Lower leg skin (tissue), 4 donors: ENCODE data around the gene LEMD1. TPM values are rescaled to one million over a fixed set of nuclear protein-coding genes. Genes with fewer than 3 reads are reported as not detected.

Source experiments
- DNase-seq, 2 donors: peaks; one replicate each; pipeline ENCODE4 v3.0.0-alpha.2; 2019; ENCODE audit warnings: low spot score in 2 of 2
- H3K4me3 ChIP-seq: fragments of 200-600 bp; sonication (generic); 2 replicates; pipeline ENCODE4 v1.5.1; 2017; ENCODE audit warnings: mild to moderate bottlenecking, low read depth; ENCODE audit not compliant: poor library complexity, severe bottlenecking
- CTCF ChIP-seq, 3 donors: fragments of 450-650 bp; IDR thresholded peaks; one replicate each; pipeline ENCODE4 v1.5.1; 2016; ENCODE audit warnings: antibody characterized with exemption in 3 of 3, mild to moderate bottlenecking in 3 of 3, moderate library complexity in 2 of 3
- POLR2A ChIP-seq, 2 donors: fragments of 450-650 bp; IDR thresholded peaks; one replicate each; pipeline ENCODE4 v1.6.1; 2016 to 2017; ENCODE audit warnings: antibody characterized with exemption in 2 of 2, mild to moderate bottlenecking in 1 of 2, moderate library complexity in 1 of 2
- WGBS, 2 donors: methylation state at CpG; one replicate each; pipeline ENCODE4 v1.1.5; 2018; 5-methylcytosine and 5-hydroxymethylcytosine counted together
- intact Hi-C: fragments of 100-400 bp; cut with DNase I; formaldehyde crosslinking; loops from one replicate; pipeline ENCODE4 v1.15.0; 2023; ENCODE audit warnings: low total_unique reads
- total RNA-seq, 4 donors: library from RNA; depleted of rRNA; stranded (reverse); fragments of >200 nt; gene quantifications; one replicate each; pipeline ENCODE4 v1.1.0, GENCODE V29; 2016

Gene LEMD1
- total RNA-seq, 4 donors from 2014 or later = not detected

- no peak overlapping the region for H3K4me3 ChIP-seq
- intact Hi-C loops = no loop called here
- WGBS, 2 donors = 55 to 64% methylated on average over 26 to 29 of the region's 29 CpGs
- DNase-seq = peak in 1 of 2 donors; percentile 59
- TF ChIP-seq POLR2A (IDR thresholded peaks at IDR 0.05) = no peak
- TF ChIP-seq CTCF (IDR thresholded peaks at IDR 0.05) = no peak
Observed at GRCh38 chr1:205429762-205430695, 8.2 kb upstream of the LEMD1 start.

GRCh38 chr1:205424901-205425600 is 3.2 kb upstream of the LEMD1 start:
- peak in 1 of 2 donors; percentile 39 for DNase-seq
- WGBS, 2 donors = 41 to 49% methylated on average over 8 of the region's 8 CpGs
- intact Hi-C loops = no loop called here
- no peak for TF ChIP-seq CTCF (IDR thresholded peaks at IDR 0.05)
- TF ChIP-seq POLR2A (IDR thresholded peaks at IDR 0.05) = no peak
- H3K4me3 ChIP-seq = no peak overlapping the region

- intact Hi-C loops = no loop called here
- H3K4me3 ChIP-seq = no peak overlapping the region
- 71 to 77% methylated on average over 6 of the region's 6 CpGs for WGBS, 2 donors
- TF ChIP-seq CTCF (IDR thresholded peaks at IDR 0.05) (no peak), POLR2A (IDR thresholded peaks at IDR 0.05) (no peak)
- DNase-seq = no peak
Observed at GRCh38 chr1:205423814-205424399, 2.1 kb upstream of the LEMD1 start.

GRCh38 chr1:205422993-205423642 is 1.3 kb upstream of the LEMD1 start:
- intact Hi-C loops = no loop called here
- no peak overlapping the region for H3K4me3 ChIP-seq
- no peak for TF ChIP-seq CTCF (IDR thresholded peaks at IDR 0.05)
- no peak for TF ChIP-seq POLR2A (IDR thresholded peaks at IDR 0.05)
- WGBS, 2 donors = 52 to 53% methylated on average over 4 of the region's 4 CpGs
- DNase-seq = peak in 1 of 2 donors; percentile 9

GRCh38 chr1:205420938-205421337 is 918 bp downstream of the LEMD1 start:
- WGBS, 2 donors = 63 to 68% methylated on average over 2 of the region's 2 CpGs

More at GRCh38 chr1:205420938-205421337, 918 bp downstream of the LEMD1 start:
- TF ChIP-seq CTCF (IDR thresholded peaks at IDR 0.05) (no peak), POLR2A (IDR thresholded peaks at IDR 0.05) (no peak)
- H3K4me3 ChIP-seq = no peak overlapping the region
- intact Hi-C loops = no loop called here
- no peak for DNase-seq
